Duodenal mucosa (tissue), 2 donors: ENCODE data around the gene ABHD17B.
A peak's percentile ranks its signal among the peaks of the same experiment; 100 is the strongest.
"Not testable (repeated sequence)": the region's sequence is repeated elsewhere in the genome, so short reads cannot be mapped to it uniquely, and the experiment has no call there.

ENCODE experiments used
- H3K27ac ChIP-seq: one replicate; pipeline ENCODE4 v1.7.0; 2013; ENCODE audit warnings: low read depth, low read length
- H3K27me3 ChIP-seq, 2 donors: one replicate each; pipeline ENCODE4 v1.7.0; 2013; ENCODE audit warnings: low read length in 2 of 2, control low read depth in 1 of 2; ENCODE audit not compliant: insufficient read depth in 2 of 2, control insufficient read depth in 1 of 2
- H3K36me3 ChIP-seq, 2 donors: one replicate each; pipeline ENCODE4 v1.7.0; 2013; ENCODE audit warnings: low read length in 2 of 2, control low read depth in 1 of 2; ENCODE audit not compliant: insufficient read depth in 2 of 2, control insufficient read depth in 1 of 2
- H3K4me1 ChIP-seq, 2 donors: one replicate each; pipeline ENCODE4 v1.7.0; 2013; ENCODE audit warnings: low read length in 2 of 2, control low read depth in 1 of 2; ENCODE audit not compliant: insufficient read depth in 2 of 2, control insufficient read depth in 1 of 2
- H3K4me3 ChIP-seq, 2 donors: one replicate each; pipeline ENCODE4 v1.7.0; 2013; ENCODE audit warnings: low read length in 2 of 2, low read depth in 1 of 2
- H3K9ac ChIP-seq, 2 donors: one replicate each; pipeline ENCODE4 v1.7.0; 2013; ENCODE audit warnings: low read length in 2 of 2, low read depth in 1 of 2
- H3K9me3 ChIP-seq, 2 donors: one replicate each; pipeline ENCODE4 v1.7.0; 2013; ENCODE audit warnings: low read length in 2 of 2, control low read depth in 1 of 2; ENCODE audit not compliant: control insufficient read depth in 1 of 2

ABHD17B gene

GRCh38 chr9:71911061-71911907 is at the start of gene ABHD17B, which contains the start of gene C9orf85:
ABHD17B (minus strand) TSS chr9:71911193; CDS start chr9:71875080, 36,113 bp downstream.
C9orf85 (plus strand) TSS chr9:71911639; CDS start chr9:71911735, 96 bp downstream.
- peak within 1 kb of the TSS; percentile 72 to 90 for H3K9ac ChIP-seq
- peak within 1 kb of the TSS; percentile 91 for H3K27ac ChIP-seq
- H3K36me3 ChIP-seq = no peaks in the 10 kb centered on the region
- no peaks in the 10 kb centered on the region for H3K9me3 ChIP-seq
- peak within 1 kb of the TSS; percentile 93 to 97 for H3K4me3 ChIP-seq
- peaks cover 18 to 21% of the 10 kb centered on the region in 2 donors for H3K4me1 ChIP-seq
- H3K27me3 ChIP-seq = no peaks in the 10 kb centered on the region

GRCh38 chr9:71955300-71955915 is 44.4 kb upstream of the ABHD17B start:
- no peaks in the 10 kb centered on the region for H3K9me3 ChIP-seq
- H3K27me3 ChIP-seq = no peaks in the 10 kb centered on the region
- no peak overlapping the region for H3K27ac ChIP-seq
- no peak overlapping the region for H3K4me3 ChIP-seq
- no peak overlapping the region for H3K9ac ChIP-seq
- H3K4me1 ChIP-seq = no peaks in the 10 kb centered on the region
- no peaks in the 10 kb centered on the region for H3K36me3 ChIP-seq

- H3K27ac ChIP-seq, H3K36me3 ChIP-seq, H3K4me1 ChIP-seq, H3K9ac ChIP-seq, H3K4me3 ChIP-seq, H3K9me3 ChIP-seq, H3K27me3 ChIP-seq: not testable (repeated sequence)
Observed at GRCh38 chr9:71954652-71955051, 43.7 kb upstream of the ABHD17B start.

GRCh38 chr9:71944754-71945375 is 33.9 kb upstream of the ABHD17B start:
- no peaks in the 10 kb centered on the region for H3K27me3 ChIP-seq
- peaks cover 0 to 12% of the 10 kb centered on the region in 2 donors for H3K4me1 ChIP-seq
- no peak overlapping the region for H3K27ac ChIP-seq
- H3K4me3 ChIP-seq = no peak overlapping the region
- H3K36me3 ChIP-seq = peaks cover 0 to 5% of the 10 kb centered on the region in 2 donors
- H3K9ac ChIP-seq = no peak overlapping the region
- no peaks in the 10 kb centered on the region for H3K9me3 ChIP-seq

GRCh38 chr9:71941998-71942567 is 31.1 kb upstream of the ABHD17B start:
- Histone ChIP-seq H3K9me3 (no peaks in the 10 kb centered on the region), H3K4me1 (peaks cover 0 to 11% of the 10 kb centered on the region in 2 donors), H3K27ac (no peak overlapping the region), H3K36me3 (no peaks in the 10 kb centered on the region), H3K27me3 (no peaks in the 10 kb centered on the region), H3K4me3 (no peak overlapping the region), H3K9ac (no peak overlapping the region)

GRCh38 chr9:71941060-71941568 is 30.1 kb upstream of the ABHD17B start:
- H3K4me1 ChIP-seq = peaks cover 0 to 9% of the 10 kb centered on the region in 2 donors
- H3K27ac ChIP-seq = no peak overlapping the region
- H3K4me3 ChIP-seq = no peak overlapping the region
- H3K9ac ChIP-seq = no peak overlapping the region
- H3K36me3 ChIP-seq = no peaks in the 10 kb centered on the region
- no peaks in the 10 kb centered on the region for H3K27me3 ChIP-seq
- no peaks in the 10 kb centered on the region for H3K9me3 ChIP-seq

GRCh38 chr9:71937898-71938297 is 26.9 kb upstream of the ABHD17B start:
- no peaks in the 10 kb centered on the region for H3K27me3 ChIP-seq
- H3K9me3 ChIP-seq = no peaks in the 10 kb centered on the region
- H3K4me1 ChIP-seq = peaks cover 0 to 3% of the 10 kb centered on the region in 2 donors
- H3K9ac ChIP-seq = no peak overlapping the region
- H3K36me3 ChIP-seq = no peaks in the 10 kb centered on the region
- H3K27ac ChIP-seq = no peak overlapping the region
- H3K4me3 ChIP-seq = no peak overlapping the region

GRCh38 chr9:71937070-71937625 is 26.2 kb upstream of the ABHD17B start:
- H3K36me3 ChIP-seq = no peaks in the 10 kb centered on the region
- peaks cover 0 to 3% of the 10 kb centered on the region in 2 donors for H3K4me1 ChIP-seq
- no peak overlapping the region for H3K4me3 ChIP-seq
- H3K9me3 ChIP-seq = no peaks in the 10 kb centered on the region
- H3K9ac ChIP-seq = no peak overlapping the region
- no peaks in the 10 kb centered on the region for H3K27me3 ChIP-seq
- H3K27ac ChIP-seq = no peak overlapping the region

GRCh38 chr9:71936066-71936465 is 25.1 kb upstream of the ABHD17B start:
- no peak overlapping the region for H3K27ac ChIP-seq
- H3K27me3 ChIP-seq = no peaks in the 10 kb centered on the region
- H3K4me3 ChIP-seq = no peak overlapping the region
- no peaks in the 10 kb centered on the region for H3K9me3 ChIP-seq
- no peak overlapping the region for H3K9ac ChIP-seq
- no peaks in the 10 kb centered on the region for H3K36me3 ChIP-seq
- peaks cover 0 to 3% of the 10 kb centered on the region in 2 donors for H3K4me1 ChIP-seq
